OCI-LY3 (cell line): ENCODE results near the gene BAMBI.

ENCODE experiments used
- H2AFZ ChIP-seq: fragments of 200-600, 300-600 bp; shearing (Covaris generic); 2 replicates; pipeline ENCODE4 v1.6.0; 2014; ENCODE audit warnings: antibody characterized with exemption, low read depth, low read length
- H3K27ac ChIP-seq: fragments of 200-600, 300-600 bp; sonication (generic); 2 replicates; pipeline ENCODE4 v1.5.1; 2014; ENCODE audit warnings: mild to moderate bottlenecking, low read length, moderate library complexity, mixed read lengths
- H3K27me3 ChIP-seq: fragments of 200-600, 300-600 bp; sonication (generic); 2 replicates; pipeline ENCODE4 v1.6.1; 2014; ENCODE audit warnings: low read depth, low read length, mixed read lengths
- H3K36me3 ChIP-seq: fragments of 200-600, 300-600 bp; sonication (generic); replicated peaks from 2 replicates; pipeline ENCODE3; 2014; ENCODE audit warnings: low read depth, low read length, mixed read lengths
- H3K4me1 ChIP-seq: fragments of 300-600, 200-600 bp; sonication (generic); 2 replicates; pipeline ENCODE4 v1.6.1; 2014; ENCODE audit warnings: low read length, mixed read lengths
- H3K4me2 ChIP-seq: fragments of 200-600, 300-600 bp; sonication (generic); 2 replicates; pipeline ENCODE4 v1.6.1; 2014; ENCODE audit warnings: low read length, mixed read lengths
- H3K4me3 ChIP-seq: fragments of 300-600, 200-600 bp; sonication (generic); 2 replicates; pipeline ENCODE4 v1.5.1; 2014; ENCODE audit warnings: antibody characterized with exemption, mild to moderate bottlenecking, low read length, moderate library complexity
- H3K79me2 ChIP-seq: fragments of 300-600, 200-600 bp; shearing (Covaris generic); 2 replicates; pipeline ENCODE4 v1.6.1; 2014; ENCODE audit warnings: mild to moderate bottlenecking, low read length, mixed read lengths
- H3K9ac ChIP-seq: fragments of 300-600, 200-600 bp; shearing (Covaris generic); 2 replicates; pipeline ENCODE4 v1.6.0; 2014; ENCODE audit warnings: mild to moderate bottlenecking, low read length, moderate library complexity
- H3K9me3 ChIP-seq: fragments of 200-600, 300-600 bp; shearing (Covaris generic); 2 replicates; pipeline ENCODE4 v1.6.1; 2014; ENCODE audit warnings: low read length, mixed read lengths; ENCODE audit not compliant: insufficient read depth
- H4K20me1 ChIP-seq: fragments of 200-600, 300-600 bp; sonication (generic); 2 replicates; pipeline ENCODE4 v1.6.1; 2016; ENCODE audit warnings: low read length, mixed read lengths; ENCODE audit not compliant: insufficient read depth
- CTCF ChIP-seq: fragments of 200-600, 300-600 bp; sonication (generic); IDR thresholded peaks from 2 replicates; pipeline ENCODE4 v1.5.1; 2014; ENCODE audit warnings: antibody characterized with exemption, low read length, low read depth
- EZH2phosphoT487 ChIP-seq: fragments of 200-600 bp; shearing (Covaris generic); IDR thresholded peaks from 2 replicates; pipeline ENCODE4 v1.6.1; 2018; ENCODE audit warnings: antibody characterized with exemption, mixed run types, low read depth

Gene BAMBI

GRCh38 chr10:28717656-28718201 lies 40.4 kb downstream of the BAMBI start:
- H3K36me3 ChIP-seq: no peaks in the 10 kb centered on the region
- TF ChIP-seq CTCF: no peak
- no peak for TF ChIP-seq EZH2phosphoT487

GRCh38 chr10:28719789-28720436 lies 42.6 kb downstream of the BAMBI start:
- Histone ChIP-seq H4K20me1 (no peaks in the 10 kb centered on the region), H2AFZ (no peak overlapping the region), H3K9me3 (no peaks in the 10 kb centered on the region), H3K27ac (no peak overlapping the region), H3K4me2 (no peak overlapping the region), H3K9ac (no peak overlapping the region), H3K27me3 (no peaks in the 10 kb centered on the region), H3K36me3 (no peaks in the 10 kb centered on the region), H3K4me1 (no peaks in the 10 kb centered on the region), H3K79me2 (no peaks in the 10 kb centered on the region), H3K4me3 (no peak overlapping the region)
- TF ChIP-seq EZH2phosphoT487 (no peak), CTCF (no peak)

More at GRCh38 chr10:28717656-28718201, 40.4 kb downstream of the BAMBI start:
- Histone ChIP-seq H3K27me3 (no peaks in the 10 kb centered on the region), H3K27ac (no peak overlapping the region), H3K9ac (no peak overlapping the region), H3K9me3 (no peaks in the 10 kb centered on the region), H4K20me1 (no peaks in the 10 kb centered on the region), H3K4me1 (no peaks in the 10 kb centered on the region), H3K4me2 (no peak overlapping the region), H3K79me2 (no peaks in the 10 kb centered on the region), H3K4me3 (no peak overlapping the region), H2AFZ (no peak overlapping the region)

GRCh38 chr10:28721318-28721951 lies 44.1 kb downstream of the BAMBI start:
- no peak overlapping the region for H3K4me2 ChIP-seq

More at GRCh38 chr10:28721318-28721951, 44.1 kb downstream of the BAMBI start:
- Histone ChIP-seq H3K27me3 (no peaks in the 10 kb centered on the region), H3K9ac (no peak overlapping the region), H3K9me3 (no peaks in the 10 kb centered on the region), H3K4me1 (no peaks in the 10 kb centered on the region), H3K4me3 (no peak overlapping the region), H3K79me2 (no peaks in the 10 kb centered on the region), H3K36me3 (no peaks in the 10 kb centered on the region), H2AFZ (no peak overlapping the region), H3K27ac (no peak overlapping the region), H4K20me1 (no peaks in the 10 kb centered on the region)
- no peak for TF ChIP-seq EZH2phosphoT487
- no peak for TF ChIP-seq CTCF
